ENCODE data around the gene QPCTL. TPM values are rescaled to one million over a fixed set of nuclear protein-coding genes. Genes with fewer than 3 reads are reported as not detected.
A peak's percentile ranks its signal among the peaks of the same experiment; 100 is the strongest.

The QPCTL gene
- total and polyA plus RNA-seq, 9 of the 15 experiments (the other 6 are each of a cell fraction or from before 2014, with no cell fraction given) = 0.99 to 31.3 (median 12.7) TPM

DNA sequence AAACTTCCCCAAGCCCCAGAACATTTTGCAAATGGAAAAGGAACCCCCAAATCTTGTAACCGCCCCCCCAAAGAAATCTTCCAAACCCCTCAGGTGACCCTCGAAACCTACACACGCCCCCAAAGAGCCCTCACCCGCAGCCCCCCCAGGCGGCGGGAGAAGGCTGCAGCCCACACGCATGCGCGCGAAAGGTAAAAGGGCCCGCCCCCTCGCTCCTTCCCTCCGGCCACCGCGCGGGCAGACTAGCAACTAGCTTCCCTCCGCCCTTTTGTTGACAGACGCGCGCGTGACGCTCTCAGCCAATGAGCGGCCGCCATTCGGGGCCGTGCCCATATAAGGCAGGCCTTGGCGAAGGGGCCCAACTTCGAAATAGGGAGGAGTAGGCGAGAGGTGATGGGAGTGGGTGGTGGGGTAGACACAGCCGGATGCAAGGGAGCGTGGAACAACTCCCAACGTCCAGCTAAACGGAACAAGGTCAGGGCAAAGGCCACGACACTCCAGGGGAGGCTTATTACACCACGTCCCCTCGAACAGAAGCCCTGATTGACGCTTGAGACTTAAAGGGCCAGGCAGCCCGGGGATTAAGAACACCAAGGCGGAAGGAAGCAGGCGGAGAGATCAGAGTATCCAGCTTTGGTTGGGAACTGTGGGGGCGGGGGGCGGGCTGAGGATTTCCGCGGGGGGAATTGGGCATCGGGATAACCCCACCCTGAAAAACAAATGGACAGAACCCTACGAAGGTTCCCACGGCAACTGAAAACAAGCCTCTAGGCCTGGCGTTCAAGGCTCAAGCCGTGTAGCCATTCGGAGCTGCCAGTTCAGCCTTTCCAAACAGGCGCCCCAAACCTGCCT, 24.9 kb downstream of the QPCTL start (continued):
- TF ChIP-seq, protein P1, sequence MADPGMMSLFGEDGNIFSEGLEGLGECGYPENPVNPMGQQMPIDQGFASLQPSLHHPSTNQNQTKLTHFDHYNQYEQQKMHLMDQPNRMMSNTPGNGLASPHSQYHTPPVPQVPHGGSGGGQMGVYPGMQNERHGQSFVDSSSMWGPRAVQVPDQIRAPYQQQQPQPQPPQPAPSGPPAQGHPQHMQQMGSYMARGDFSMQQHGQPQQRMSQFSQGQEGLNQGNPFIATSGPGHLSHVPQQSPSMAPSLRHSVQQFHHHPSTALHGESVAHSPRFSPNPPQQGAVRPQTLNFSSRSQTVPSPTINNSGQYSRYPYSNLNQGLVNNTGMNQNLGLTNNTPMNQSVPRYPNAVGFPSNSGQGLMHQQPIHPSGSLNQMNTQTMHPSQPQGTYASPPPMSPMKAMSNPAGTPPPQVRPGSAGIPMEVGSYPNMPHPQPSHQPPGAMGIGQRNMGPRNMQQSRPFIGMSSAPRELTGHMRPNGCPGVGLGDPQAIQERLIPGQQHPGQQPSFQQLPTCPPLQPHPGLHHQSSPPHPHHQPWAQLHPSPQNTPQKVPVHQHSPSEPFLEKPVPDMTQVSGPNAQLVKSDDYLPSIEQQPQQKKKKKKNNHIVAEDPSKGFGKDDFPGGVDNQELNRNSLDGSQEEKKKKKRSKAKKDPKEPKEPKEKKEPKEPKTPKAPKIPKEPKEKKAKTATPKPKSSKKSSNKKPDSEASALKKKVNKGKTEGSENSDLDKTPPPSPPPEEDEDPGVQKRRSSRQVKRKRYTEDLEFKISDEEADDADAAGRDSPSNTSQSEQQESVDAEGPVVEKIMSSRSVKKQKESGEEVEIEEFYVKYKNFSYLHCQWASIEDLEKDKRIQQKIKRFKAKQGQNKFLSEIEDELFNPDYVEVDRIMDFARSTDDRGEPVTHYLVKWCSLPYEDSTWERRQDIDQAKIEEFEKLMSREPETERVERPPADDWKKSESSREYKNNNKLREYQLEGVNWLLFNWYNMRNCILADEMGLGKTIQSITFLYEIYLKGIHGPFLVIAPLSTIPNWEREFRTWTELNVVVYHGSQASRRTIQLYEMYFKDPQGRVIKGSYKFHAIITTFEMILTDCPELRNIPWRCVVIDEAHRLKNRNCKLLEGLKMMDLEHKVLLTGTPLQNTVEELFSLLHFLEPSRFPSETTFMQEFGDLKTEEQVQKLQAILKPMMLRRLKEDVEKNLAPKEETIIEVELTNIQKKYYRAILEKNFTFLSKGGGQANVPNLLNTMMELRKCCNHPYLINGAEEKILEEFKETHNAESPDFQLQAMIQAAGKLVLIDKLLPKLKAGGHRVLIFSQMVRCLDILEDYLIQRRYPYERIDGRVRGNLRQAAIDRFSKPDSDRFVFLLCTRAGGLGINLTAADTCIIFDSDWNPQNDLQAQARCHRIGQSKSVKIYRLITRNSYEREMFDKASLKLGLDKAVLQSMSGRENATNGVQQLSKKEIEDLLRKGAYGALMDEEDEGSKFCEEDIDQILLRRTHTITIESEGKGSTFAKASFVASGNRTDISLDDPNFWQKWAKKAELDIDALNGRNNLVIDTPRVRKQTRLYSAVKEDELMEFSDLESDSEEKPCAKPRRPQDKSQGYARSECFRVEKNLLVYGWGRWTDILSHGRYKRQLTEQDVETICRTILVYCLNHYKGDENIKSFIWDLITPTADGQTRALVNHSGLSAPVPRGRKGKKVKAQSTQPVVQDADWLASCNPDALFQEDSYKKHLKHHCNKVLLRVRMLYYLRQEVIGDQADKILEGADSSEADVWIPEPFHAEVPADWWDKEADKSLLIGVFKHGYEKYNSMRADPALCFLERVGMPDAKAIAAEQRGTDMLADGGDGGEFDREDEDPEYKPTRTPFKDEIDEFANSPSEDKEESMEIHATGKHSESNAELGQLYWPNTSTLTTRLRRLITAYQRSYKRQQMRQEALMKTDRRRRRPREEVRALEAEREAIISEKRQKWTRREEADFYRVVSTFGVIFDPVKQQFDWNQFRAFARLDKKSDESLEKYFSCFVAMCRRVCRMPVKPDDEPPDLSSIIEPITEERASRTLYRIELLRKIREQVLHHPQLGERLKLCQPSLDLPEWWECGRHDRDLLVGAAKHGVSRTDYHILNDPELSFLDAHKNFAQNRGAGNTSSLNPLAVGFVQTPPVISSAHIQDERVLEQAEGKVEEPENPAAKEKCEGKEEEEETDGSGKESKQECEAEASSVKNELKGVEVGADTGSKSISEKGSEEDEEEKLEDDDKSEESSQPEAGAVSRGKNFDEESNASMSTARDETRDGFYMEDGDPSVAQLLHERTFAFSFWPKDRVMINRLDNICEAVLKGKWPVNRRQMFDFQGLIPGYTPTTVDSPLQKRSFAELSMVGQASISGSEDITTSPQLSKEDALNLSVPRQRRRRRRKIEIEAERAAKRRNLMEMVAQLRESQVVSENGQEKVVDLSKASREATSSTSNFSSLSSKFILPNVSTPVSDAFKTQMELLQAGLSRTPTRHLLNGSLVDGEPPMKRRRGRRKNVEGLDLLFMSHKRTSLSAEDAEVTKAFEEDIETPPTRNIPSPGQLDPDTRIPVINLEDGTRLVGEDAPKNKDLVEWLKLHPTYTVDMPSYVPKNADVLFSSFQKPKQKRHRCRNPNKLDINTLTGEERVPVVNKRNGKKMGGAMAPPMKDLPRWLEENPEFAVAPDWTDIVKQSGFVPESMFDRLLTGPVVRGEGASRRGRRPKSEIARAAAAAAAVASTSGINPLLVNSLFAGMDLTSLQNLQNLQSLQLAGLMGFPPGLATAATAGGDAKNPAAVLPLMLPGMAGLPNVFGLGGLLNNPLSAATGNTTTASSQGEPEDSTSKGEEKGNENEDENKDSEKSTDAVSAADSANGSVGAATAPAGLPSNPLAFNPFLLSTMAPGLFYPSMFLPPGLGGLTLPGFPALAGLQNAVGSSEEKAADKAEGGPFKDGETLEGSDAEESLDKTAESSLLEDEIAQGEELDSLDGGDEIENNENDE (IDR thresholded peaks at IDR 0.05; ENCODE audit: low read depth, low read length) = no peak
- TF ChIP-seq ZNF140 (CRISPR knock-in tag; IDR thresholded peaks at IDR 0.05) (no peak), TAF9B (IDR thresholded peaks at IDR 0.05; ENCODE audit: partially characterized antibody) (no peak), ELF4 (CRISPR knock-in tag; IDR thresholded peaks at IDR 0.05) (0 out of 2 replicates have a peak, but pooled peaks have one; percentile 8), NFE2L1 (tag; IDR thresholded peaks at IDR 0.05; ENCODE audit: borderline replicate concordance, low read depth) (no peak), TEAD2 (tag; IDR thresholded peaks at IDR 0.05) (no peak)
- TF ChIP-seq, protein P2, sequence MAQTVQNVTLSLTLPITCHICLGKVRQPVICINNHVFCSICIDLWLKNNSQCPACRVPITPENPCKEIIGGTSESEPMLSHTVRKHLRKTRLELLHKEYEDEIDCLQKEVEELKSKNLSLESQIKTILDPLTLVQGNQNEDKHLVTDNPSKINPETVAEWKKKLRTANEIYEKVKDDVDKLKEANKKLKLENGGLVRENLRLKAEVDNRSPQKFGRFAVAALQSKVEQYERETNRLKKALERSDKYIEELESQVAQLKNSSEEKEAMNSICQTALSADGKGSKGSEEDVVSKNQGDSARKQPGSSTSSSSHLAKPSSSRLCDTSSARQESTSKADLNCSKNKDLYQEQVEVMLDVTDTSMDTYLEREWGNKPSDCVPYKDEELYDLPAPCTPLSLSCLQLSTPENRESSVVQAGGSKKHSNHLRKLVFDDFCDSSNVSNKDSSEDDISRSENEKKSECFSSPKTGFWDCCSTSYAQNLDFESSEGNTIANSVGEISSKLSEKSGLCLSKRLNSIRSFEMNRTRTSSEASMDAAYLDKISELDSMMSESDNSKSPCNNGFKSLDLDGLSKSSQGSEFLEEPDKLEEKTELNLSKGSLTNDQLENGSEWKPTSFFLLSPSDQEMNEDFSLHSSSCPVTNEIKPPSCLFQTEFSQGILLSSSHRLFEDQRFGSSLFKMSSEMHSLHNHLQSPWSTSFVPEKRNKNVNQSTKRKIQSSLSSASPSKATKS (CRISPR knock-in tag; IDR thresholded peaks at IDR 0.05) = no peak
- TF ChIP-seq, protein P3, sequence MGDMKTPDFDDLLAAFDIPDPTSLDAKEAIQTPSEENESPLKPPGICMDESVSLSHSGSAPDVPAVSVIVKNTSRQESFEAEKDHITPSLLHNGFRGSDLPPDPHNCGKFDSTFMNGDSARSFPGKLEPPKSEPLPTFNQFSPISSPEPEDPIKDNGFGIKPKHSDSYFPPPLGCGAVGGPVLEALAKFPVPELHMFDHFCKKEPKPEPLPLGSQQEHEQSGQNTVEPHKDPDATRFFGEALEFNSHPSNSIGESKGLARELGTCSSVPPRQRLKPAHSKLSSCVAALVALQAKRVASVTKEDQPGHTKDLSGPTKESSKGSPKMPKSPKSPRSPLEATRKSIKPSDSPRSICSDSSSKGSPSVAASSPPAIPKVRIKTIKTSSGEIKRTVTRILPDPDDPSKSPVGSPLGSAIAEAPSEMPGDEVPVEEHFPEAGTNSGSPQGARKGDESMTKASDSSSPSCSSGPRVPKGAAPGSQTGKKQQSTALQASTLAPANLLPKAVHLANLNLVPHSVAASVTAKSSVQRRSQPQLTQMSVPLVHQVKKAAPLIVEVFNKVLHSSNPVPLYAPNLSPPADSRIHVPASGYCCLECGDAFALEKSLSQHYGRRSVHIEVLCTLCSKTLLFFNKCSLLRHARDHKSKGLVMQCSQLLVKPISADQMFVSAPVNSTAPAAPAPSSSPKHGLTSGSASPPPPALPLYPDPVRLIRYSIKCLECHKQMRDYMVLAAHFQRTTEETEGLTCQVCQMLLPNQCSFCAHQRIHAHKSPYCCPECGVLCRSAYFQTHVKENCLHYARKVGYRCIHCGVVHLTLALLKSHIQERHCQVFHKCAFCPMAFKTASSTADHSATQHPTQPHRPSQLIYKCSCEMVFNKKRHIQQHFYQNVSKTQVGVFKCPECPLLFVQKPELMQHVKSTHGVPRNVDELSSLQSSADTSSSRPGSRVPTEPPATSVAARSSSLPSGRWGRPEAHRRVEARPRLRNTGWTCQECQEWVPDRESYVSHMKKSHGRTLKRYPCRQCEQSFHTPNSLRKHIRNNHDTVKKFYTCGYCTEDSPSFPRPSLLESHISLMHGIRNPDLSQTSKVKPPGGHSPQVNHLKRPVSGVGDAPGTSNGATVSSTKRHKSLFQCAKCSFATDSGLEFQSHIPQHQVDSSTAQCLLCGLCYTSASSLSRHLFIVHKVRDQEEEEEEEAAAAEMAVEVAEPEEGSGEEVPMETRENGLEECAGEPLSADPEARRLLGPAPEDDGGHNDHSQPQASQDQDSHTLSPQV (IDR thresholded peaks at IDR 0.05) = no peak

Measured in K562 (cell line).